KMS-11 (cell line): ENCODE data around the gene MAPK12.

Experiments
- H2AFZ ChIP-seq: fragments of 200-600 bp; sonication (generic); 2 replicates; pipeline ENCODE4 v1.6.1; 2016; ENCODE audit warnings: antibody characterized with exemption, mixed run types, low read depth
- H3K27ac ChIP-seq: fragments of 200-600 bp; sonication (generic); 2 replicates; pipeline ENCODE4 v1.6.1; 2016; ENCODE audit warnings: mild to moderate bottlenecking, mixed run types
- H3K27me3 ChIP-seq: fragments of 200-600 bp; sonication (generic); 2 replicates; pipeline ENCODE4 v1.6.1; 2017; ENCODE audit warnings: mild to moderate bottlenecking, low read depth, mixed run types, moderate library complexity; ENCODE audit not compliant: insufficient read depth
- H3K36me3 ChIP-seq: fragments of 200-600 bp; sonication (generic); 2 replicates; pipeline ENCODE4 v1.6.1; 2017; ENCODE audit warnings: mild to moderate bottlenecking, mixed run types; ENCODE audit not compliant: insufficient read depth
- H3K4me1 ChIP-seq: fragments of 200-600 bp; sonication (generic); 2 replicates; pipeline ENCODE4 v1.6.1; 2016; ENCODE audit warnings: mild to moderate bottlenecking, low read depth, mixed run types; ENCODE audit not compliant: poor library complexity, severe bottlenecking
- H3K4me2 ChIP-seq: fragments of 200-600 bp; sonication (generic); 2 replicates; pipeline ENCODE4 v1.7.0; 2016; ENCODE audit warnings: mild to moderate bottlenecking, mixed run types
- H3K4me3 ChIP-seq: fragments of 200-600 bp; sonication (generic); IDR thresholded peaks from 2 replicates; pipeline ENCODE4 v1.6.1; 2017; ENCODE audit warnings: low read depth, low read length, mixed read lengths; ENCODE audit not compliant: insufficient read depth
- H3K79me2 ChIP-seq: fragments of 200-600 bp; sonication (generic); 2 replicates; pipeline ENCODE4 v1.6.1; 2016; ENCODE audit warnings: low read depth, mixed run types; ENCODE audit not compliant: insufficient read depth
- H3K9ac ChIP-seq: fragments of 200-600 bp; sonication (generic); 2 replicates; pipeline ENCODE4 v1.6.1; 2016; ENCODE audit warnings: mild to moderate bottlenecking, mixed run types
- H4K20me1 ChIP-seq: fragments of 200-600 bp; sonication (generic); 2 replicates; pipeline ENCODE4 v1.6.1; 2016; ENCODE audit warnings: mild to moderate bottlenecking, mixed run types; ENCODE audit not compliant: insufficient read depth
- TF ChIP-seq, protein P1 (sequence below): fragments of 200-600 bp; sonication (generic); conservative IDR thresholded peaks from 2 replicates; pipeline ENCODE4 v1.6.1; 2017; ENCODE audit warnings: low read depth, mild to moderate bottlenecking, antibody characterized with exemption, low read length, moderate library complexity, mixed read lengths

Gene MAPK12

GRCh38 chr22:50277761-50278160, 16.3 kb upstream of the MAPK12 start:
- H3K4me2 ChIP-seq = no peak overlapping the region
- no peak overlapping the region for H2AFZ ChIP-seq
- H3K27me3 ChIP-seq = no peaks in the 10 kb centered on the region
- H3K79me2 ChIP-seq = no peaks in the 10 kb centered on the region
- no peak overlapping the region for H3K27ac ChIP-seq
- no peak overlapping the region for H3K4me3 ChIP-seq
- TF ChIP-seq, protein P1, sequence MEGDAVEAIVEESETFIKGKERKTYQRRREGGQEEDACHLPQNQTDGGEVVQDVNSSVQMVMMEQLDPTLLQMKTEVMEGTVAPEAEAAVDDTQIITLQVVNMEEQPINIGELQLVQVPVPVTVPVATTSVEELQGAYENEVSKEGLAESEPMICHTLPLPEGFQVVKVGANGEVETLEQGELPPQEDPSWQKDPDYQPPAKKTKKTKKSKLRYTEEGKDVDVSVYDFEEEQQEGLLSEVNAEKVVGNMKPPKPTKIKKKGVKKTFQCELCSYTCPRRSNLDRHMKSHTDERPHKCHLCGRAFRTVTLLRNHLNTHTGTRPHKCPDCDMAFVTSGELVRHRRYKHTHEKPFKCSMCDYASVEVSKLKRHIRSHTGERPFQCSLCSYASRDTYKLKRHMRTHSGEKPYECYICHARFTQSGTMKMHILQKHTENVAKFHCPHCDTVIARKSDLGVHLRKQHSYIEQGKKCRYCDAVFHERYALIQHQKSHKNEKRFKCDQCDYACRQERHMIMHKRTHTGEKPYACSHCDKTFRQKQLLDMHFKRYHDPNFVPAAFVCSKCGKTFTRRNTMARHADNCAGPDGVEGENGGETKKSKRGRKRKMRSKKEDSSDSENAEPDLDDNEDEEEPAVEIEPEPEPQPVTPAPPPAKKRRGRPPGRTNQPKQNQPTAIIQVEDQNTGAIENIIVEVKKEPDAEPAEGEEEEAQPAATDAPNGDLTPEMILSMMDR = no peak
- H3K36me3 ChIP-seq = no peaks in the 10 kb centered on the region
- H3K9ac ChIP-seq = no peak overlapping the region
- H4K20me1 ChIP-seq = no peaks in the 10 kb centered on the region
- H3K4me1 ChIP-seq = peaks cover 4% of the 10 kb centered on the region

GRCh38 chr22:50276143-50276542, 14.7 kb upstream of the MAPK12 start:
- Histone ChIP-seq H3K4me1 (peaks cover 7% of the 10 kb centered on the region), H4K20me1 (no peaks in the 10 kb centered on the region), H3K9ac (no peak overlapping the region), H3K36me3 (no peaks in the 10 kb centered on the region), H3K27ac (no peak overlapping the region), H2AFZ (no peak overlapping the region), H3K4me2 (no peak overlapping the region), H3K4me3 (no peak overlapping the region), H3K27me3 (no peaks in the 10 kb centered on the region), H3K79me2 (no peaks in the 10 kb centered on the region)
- TF ChIP-seq, protein P1 = peak; percentile 87

DNA sequence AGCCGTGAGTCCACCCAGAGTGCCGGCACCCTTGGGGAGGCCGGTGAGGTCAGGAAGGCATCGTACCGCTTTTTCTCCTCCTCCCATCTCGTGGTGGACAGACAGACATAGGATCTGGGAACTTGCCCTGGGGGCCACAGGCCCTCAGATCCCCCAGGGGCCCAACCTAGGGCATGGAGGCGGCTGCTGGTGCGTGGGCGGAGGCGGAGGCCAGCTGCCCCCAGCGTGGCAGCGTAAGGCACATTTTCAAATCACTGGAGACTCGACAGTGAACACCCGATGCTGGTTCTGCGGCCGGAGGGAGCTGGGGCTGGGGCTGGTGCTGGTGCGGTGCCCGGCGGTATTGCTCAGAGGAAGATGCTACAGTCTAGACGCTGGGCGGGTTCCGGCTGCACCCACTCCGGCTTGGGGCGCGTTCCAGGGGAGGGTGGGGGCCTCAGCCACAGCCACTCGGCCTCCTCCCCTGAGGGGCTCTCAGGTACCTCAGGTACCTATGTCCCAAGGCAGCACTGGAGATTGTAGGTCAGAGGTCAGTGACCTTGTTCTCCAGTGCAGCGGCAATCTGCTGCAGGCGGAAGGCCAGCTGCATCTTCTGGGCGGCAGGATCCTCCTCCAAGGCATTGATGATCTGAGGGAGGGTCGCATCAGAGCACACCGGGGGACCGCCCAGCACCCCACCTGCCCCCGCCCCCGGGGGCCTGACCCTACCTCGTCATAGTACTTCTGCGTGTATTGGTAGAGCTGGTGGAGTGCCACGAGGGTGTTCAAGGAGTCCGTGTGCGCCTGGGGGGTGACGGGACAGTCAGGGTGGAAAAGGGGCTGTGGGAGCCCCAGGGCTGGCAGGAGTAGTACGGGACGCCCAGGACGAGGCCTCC, 13.9 kb upstream of the MAPK12 start:
- peaks cover 12% of the 10 kb centered on the region for H3K4me1 ChIP-seq
- no peak overlapping the region for H3K27ac ChIP-seq
- H4K20me1 ChIP-seq = no peaks in the 10 kb centered on the region
- H3K79me2 ChIP-seq = no peaks in the 10 kb centered on the region
- H3K36me3 ChIP-seq = no peaks in the 10 kb centered on the region
- H3K27me3 ChIP-seq = no peaks in the 10 kb centered on the region
- no peak overlapping the region for H3K4me3 ChIP-seq
- no peak overlapping the region for H3K9ac ChIP-seq
- H2AFZ ChIP-seq = no peak overlapping the region
- no peak overlapping the region for H3K4me2 ChIP-seq
- TF ChIP-seq, protein P1 = no peak

DNA sequence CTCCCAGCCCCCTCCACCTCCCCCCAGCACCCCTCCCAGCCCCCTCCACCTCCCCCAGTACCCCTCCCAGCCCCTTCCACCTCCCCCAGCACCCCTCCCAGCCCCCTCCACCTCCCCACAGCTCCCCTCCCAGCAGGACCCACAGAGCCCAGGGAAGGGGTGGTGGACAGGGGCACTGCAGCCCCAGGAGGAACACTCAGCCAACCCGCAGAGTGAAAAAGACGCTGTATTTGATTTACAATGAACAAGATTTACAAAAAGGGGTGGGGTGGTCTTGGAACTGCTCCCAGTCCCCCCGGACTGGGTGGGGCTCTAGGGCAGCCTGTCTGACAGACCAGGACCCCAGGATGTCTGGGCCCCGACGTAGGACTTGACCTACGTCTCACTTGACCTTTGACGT, 13.3 kb upstream of the MAPK12 start:
- H3K4me1 ChIP-seq = peaks cover 12% of the 10 kb centered on the region
- no peaks in the 10 kb centered on the region for H3K79me2 ChIP-seq
- H3K27me3 ChIP-seq = no peaks in the 10 kb centered on the region
- H4K20me1 ChIP-seq = no peaks in the 10 kb centered on the region
- no peak overlapping the region for H3K9ac ChIP-seq
- no peak overlapping the region for H3K4me2 ChIP-seq
- no peaks in the 10 kb centered on the region for H3K36me3 ChIP-seq
- no peak overlapping the region for H3K4me3 ChIP-seq
- H2AFZ ChIP-seq = no peak overlapping the region
- TF ChIP-seq, protein P1 = no peak
- no peak overlapping the region for H3K27ac ChIP-seq
